HG02885 (cell line): ENCODE results near the gene NUB1.
"Not testable (repeated sequence)": the region's sequence is repeated elsewhere in the genome, so short reads cannot be mapped to it uniquely, and the experiment has no call there.

Source experiments
- ATAC-seq: cut with Tn5 transposase; IDR thresholded peaks from one replicate; pipeline ENCODE4 v1.9.1; 2021; ENCODE audit warnings: mild to moderate bottlenecking; ENCODE audit not compliant: unreplicated experiment, poor library complexity

The NUB1 gene

GRCh38 chr7:151341357-151342101 is at the start of gene NUB1:
TSS of gene NUB1 (plus strand) at chr7:151341812. CDS start at chr7:151345350, 3,538 bp downstream.
- ATAC-seq, result peak; percentile 66

GRCh38 chr7:151292850-151293249 is 48.8 kb upstream of the NUB1 start:
- no peak for ATAC-seq

- ATAC-seq, result no peak
These were observed 45.2 kb upstream of the NUB1 start for GRCh38 chr7:151296202-151296992.

GRCh38 chr7:151298765-151299164 is 42.8 kb upstream of the NUB1 start:
- no peak for ATAC-seq

- no peak for ATAC-seq
These were observed 42.1 kb upstream of the NUB1 start for GRCh38 chr7:151299530-151299929.

GRCh38 chr7:151299940-151300645 is 41.5 kb upstream of the NUB1 start:
- ATAC-seq, result no peak

- no peak for ATAC-seq
These were observed 39.8 kb upstream of the NUB1 start for GRCh38 chr7:151301471-151302462.

GRCh38 chr7:151304251-151304650 is 37.4 kb upstream of the NUB1 start:
- not testable (repeated sequence) for ATAC-seq

- ATAC-seq, result no peak
These were observed 36.8 kb upstream of the NUB1 start for GRCh38 chr7:151304856-151305255.

GRCh38 chr7:151306374-151306773 is 35.2 kb upstream of the NUB1 start:
- no peak for ATAC-seq

GRCh38 chr7:151306860-151307259 is 34.8 kb upstream of the NUB1 start:
- ATAC-seq, result no peak

- no peak for ATAC-seq
These were observed 34.1 kb upstream of the NUB1 start for GRCh38 chr7:151307536-151307935.

GRCh38 chr7:151308256-151308655 is 33.4 kb upstream of the NUB1 start:
- ATAC-seq, result no peak

GRCh38 chr7:151308791-151309190 is 32.8 kb upstream of the NUB1 start:
- no peak for ATAC-seq

GRCh38 chr7:151309311-151309710 is 32.3 kb upstream of the NUB1 start:
- no peak for ATAC-seq

- ATAC-seq, result no peak
These were observed 31.0 kb upstream of the NUB1 start for GRCh38 chr7:151310578-151310977.

- no peak for ATAC-seq
These were observed 30.2 kb upstream of the NUB1 start for GRCh38 chr7:151311294-151311864.

GRCh38 chr7:151312356-151312755 is 29.3 kb upstream of the NUB1 start:
- no peak for ATAC-seq
